ENCODE measurements around the gene EXOSC9.

The EXOSC9 gene

DNA sequence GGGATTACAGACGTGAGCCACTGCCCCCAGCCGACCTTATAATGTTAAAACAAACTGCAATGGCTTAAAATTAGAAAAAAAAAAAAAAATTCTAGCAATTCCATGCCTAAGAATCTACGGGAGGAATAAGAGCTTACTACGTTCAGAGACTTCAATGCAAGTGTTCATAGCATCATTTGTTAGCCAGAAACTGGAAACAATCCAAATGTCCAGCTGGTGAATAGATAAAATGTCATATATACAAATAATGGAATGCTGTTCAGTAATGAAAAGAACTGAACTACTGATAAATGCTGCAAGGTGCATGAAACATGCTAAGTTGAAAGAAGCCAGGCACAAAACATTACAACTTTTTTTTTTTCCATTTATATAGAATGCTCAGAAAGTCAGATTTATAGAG lies 5.3 kb downstream of the EXOSC9 start:
- H3K79me1 ChIP-seq (ENCODE audit: low read depth, low read length), result peaks cover 1% of the 10 kb centered on the region
- no peak overlapping the region for H2AFZ ChIP-seq (ENCODE audit: low read length)
- no peak for DNase-seq (ENCODE audit: low spot score)
- WGBS, 2 donors (ENCODE audit: extremely low coverage in 2 of 2, insufficient read length in 2 of 2, insufficient replicate concordance in 1 of 2), result no CpG with 5 or more reads among the region's 4 CpGs
- no peak overlapping the region for H2AK5ac ChIP-seq (ENCODE audit: low read depth, low read length)
- H4K8ac ChIP-seq (ENCODE audit: low read depth, low read length), result no peak overlapping the region
- no peak overlapping the region for H3K14ac ChIP-seq (ENCODE audit: low read length)
- H3K4me3 ChIP-seq (ENCODE audit: low read length in 2 of 2), result no peak overlapping the region
- no peak overlapping the region for H4K91ac ChIP-seq (ENCODE audit: low read depth, low read length, poor library complexity)
- H2BK120ac ChIP-seq (ENCODE audit: low read depth, low read length), result no peak overlapping the region
- no peak overlapping the region for H3K23ac ChIP-seq (ENCODE audit: low read depth, low read length, poor library complexity)
- no peak overlapping the region for H3K4ac ChIP-seq (ENCODE audit: low read length)
- no peak overlapping the region for H2BK15ac ChIP-seq (ENCODE audit: low read length)
- H2BK12ac ChIP-seq (ENCODE audit: low read length), result no peak overlapping the region
- H2BK5ac ChIP-seq (ENCODE audit: low read length), result no peak overlapping the region
- no peaks in the 10 kb centered on the region for H3K9me3 ChIP-seq (replicated peaks in 1 of 2; ENCODE audit: control insufficient read depth in 2 of 2, insufficient read depth in 1 of 2, low read depth in 1 of 2, low read length in 2 of 2)
- H3K27me3 ChIP-seq (ENCODE audit: control insufficient read depth in 3 of 3, insufficient read depth in 3 of 3, low read depth in 1 of 3, low read length in 3 of 3), result no peaks in the 10 kb centered on the region
- no peak overlapping the region for H3K27ac ChIP-seq (replicated peaks; ENCODE audit: low read length)
- H3K4me2 ChIP-seq (ENCODE audit: insufficient read depth, low read length, poor library complexity, severe bottlenecking), result no peak overlapping the region
- H3K18ac ChIP-seq (ENCODE audit: low read length), result no peak overlapping the region
- peaks cover 0 to 2% of the 10 kb centered on the region in 2 donors for H3K4me1 ChIP-seq (ENCODE audit: control insufficient read depth in 2 of 2, insufficient read depth in 1 of 2, low read depth in 1 of 2, low read length in 2 of 2)
- H3K36me3 ChIP-seq (replicated peaks in 1 of 2; ENCODE audit: control insufficient read depth in 2 of 2, insufficient read depth in 2 of 2, low read length in 2 of 2), result peaks cover 9 to 95% of the 10 kb centered on the region in 2 donors
- H3K9ac ChIP-seq (ENCODE audit: low read depth, low read length, poor library complexity), result no peak overlapping the region

DNA sequence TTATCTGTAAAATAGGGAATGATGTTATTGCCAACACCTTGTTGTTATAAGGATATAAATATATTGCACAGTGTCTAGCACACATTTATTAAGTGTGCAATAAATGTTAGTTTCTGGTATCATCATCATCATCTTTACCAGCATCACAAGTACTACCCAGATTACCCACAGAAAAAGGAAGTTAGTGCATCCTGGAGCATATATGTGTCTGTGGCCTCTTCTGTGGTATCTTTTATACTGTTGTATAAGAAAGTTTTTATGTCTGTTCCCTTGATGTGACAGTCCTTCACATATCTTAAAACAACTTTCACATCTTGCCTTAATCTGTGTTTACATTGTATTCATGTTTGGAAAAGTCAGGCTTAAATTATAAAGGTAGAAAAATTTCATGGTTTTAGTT lies 10.0 kb downstream of the EXOSC9 start:
- Histone ChIP-seq H2AK5ac (ENCODE audit: low read depth, low read length) (no peak overlapping the region), H3K18ac (ENCODE audit: low read length) (no peak overlapping the region), H3K14ac (ENCODE audit: low read length) (no peak overlapping the region), H3K27ac (replicated peaks; ENCODE audit: low read length) (no peak overlapping the region), H3K9ac (ENCODE audit: low read depth, low read length, poor library complexity) (no peak overlapping the region), H2BK15ac (ENCODE audit: low read length) (no peak overlapping the region), H3K4me3 (ENCODE audit: low read length in 2 of 2) (no peak overlapping the region), H3K9me3 (replicated peaks in 1 of 2; ENCODE audit: control insufficient read depth in 2 of 2, insufficient read depth in 1 of 2, low read depth in 1 of 2, low read length in 2 of 2) (no peaks in the 10 kb centered on the region), H3K36me3 (replicated peaks in 1 of 2; ENCODE audit: control insufficient read depth in 2 of 2, insufficient read depth in 2 of 2, low read length in 2 of 2) (peaks cover 3 to 99% of the 10 kb centered on the region in 2 donors), H2BK12ac (ENCODE audit: low read length) (no peak overlapping the region), H3K4me2 (ENCODE audit: insufficient read depth, low read length, poor library complexity, severe bottlenecking) (no peak overlapping the region), H3K79me1 (ENCODE audit: low read depth, low read length) (no peaks in the 10 kb centered on the region), H3K27me3 (ENCODE audit: control insufficient read depth in 3 of 3, insufficient read depth in 3 of 3, low read depth in 1 of 3, low read length in 3 of 3) (no peaks in the 10 kb centered on the region), H4K8ac (ENCODE audit: low read depth, low read length) (no peak overlapping the region), H3K23ac (ENCODE audit: low read depth, low read length, poor library complexity) (no peak overlapping the region), H4K91ac (ENCODE audit: low read depth, low read length, poor library complexity) (no peak overlapping the region), H3K4me1 (ENCODE audit: control insufficient read depth in 2 of 2, insufficient read depth in 1 of 2, low read depth in 1 of 2, low read length in 2 of 2) (no peaks in the 10 kb centered on the region), H2BK120ac (ENCODE audit: low read depth, low read length) (no peak overlapping the region), H2BK5ac (ENCODE audit: low read length) (no peak overlapping the region), H3K4ac (ENCODE audit: low read length) (no peak overlapping the region), H2AFZ (ENCODE audit: low read length) (no peak overlapping the region)
- DNase-seq (ENCODE audit: low spot score), result no peak

DNA sequence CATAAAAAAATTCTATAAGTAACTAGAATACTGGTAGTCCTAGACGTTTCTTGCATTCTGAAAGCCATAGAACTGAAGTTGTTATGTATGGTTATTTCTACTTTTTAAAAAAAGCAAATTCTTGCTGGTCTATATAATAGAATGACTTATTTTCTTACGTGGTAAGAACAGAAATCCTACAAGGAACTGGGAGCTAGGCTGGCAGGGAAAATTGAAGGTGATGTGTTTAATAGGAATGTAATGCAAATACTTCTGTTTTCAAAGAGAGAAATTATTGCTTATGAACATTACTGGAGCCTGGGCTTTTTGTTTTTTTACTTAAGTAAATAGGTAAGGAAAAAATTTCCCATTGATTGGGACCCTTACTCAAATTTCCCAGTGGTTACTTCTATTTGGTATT lies 13.6 kb downstream of the EXOSC9 start:
- Histone ChIP-seq H2BK12ac (ENCODE audit: low read length) (no peak overlapping the region), H2AK5ac (ENCODE audit: low read depth, low read length) (no peak overlapping the region), H4K91ac (ENCODE audit: low read depth, low read length, poor library complexity) (no peak overlapping the region), H3K23ac (ENCODE audit: low read depth, low read length, poor library complexity) (no peak overlapping the region), H3K27me3 (ENCODE audit: control insufficient read depth in 3 of 3, insufficient read depth in 3 of 3, low read depth in 1 of 3, low read length in 3 of 3) (no peaks in the 10 kb centered on the region), H2BK15ac (ENCODE audit: low read length) (no peak overlapping the region), H3K4me3 (ENCODE audit: low read length in 2 of 2) (no peak overlapping the region), H3K14ac (ENCODE audit: low read length) (no peak overlapping the region), H2BK5ac (ENCODE audit: low read length) (no peak overlapping the region), H3K9me3 (replicated peaks in 1 of 2; ENCODE audit: control insufficient read depth in 2 of 2, insufficient read depth in 1 of 2, low read depth in 1 of 2, low read length in 2 of 2) (no peaks in the 10 kb centered on the region), H3K36me3 (replicated peaks in 1 of 2; ENCODE audit: control insufficient read depth in 2 of 2, insufficient read depth in 2 of 2, low read length in 2 of 2) (peaks cover 15 to 100% of the 10 kb centered on the region in 2 donors), H3K4me1 (ENCODE audit: control insufficient read depth in 2 of 2, insufficient read depth in 1 of 2, low read depth in 1 of 2, low read length in 2 of 2) (no peaks in the 10 kb centered on the region), H3K27ac (replicated peaks; ENCODE audit: low read length) (no peak overlapping the region), H4K8ac (ENCODE audit: low read depth, low read length) (no peak overlapping the region), H3K4ac (ENCODE audit: low read length) (no peak overlapping the region), H2AFZ (ENCODE audit: low read length) (no peak overlapping the region), H3K4me2 (ENCODE audit: insufficient read depth, low read length, poor library complexity, severe bottlenecking) (no peak overlapping the region), H3K18ac (ENCODE audit: low read length) (no peak overlapping the region), H3K9ac (ENCODE audit: low read depth, low read length, poor library complexity) (no peak overlapping the region), H3K79me1 (ENCODE audit: low read depth, low read length) (no peaks in the 10 kb centered on the region), H2BK120ac (ENCODE audit: low read depth, low read length) (no peak overlapping the region)
- no CpG with 5 or more reads among the region's 2 CpGs for WGBS, 2 donors (ENCODE audit: extremely low coverage in 2 of 2, insufficient read length in 2 of 2, insufficient replicate concordance in 1 of 2)
- DNase-seq (ENCODE audit: low spot score), result no peak

DNA sequence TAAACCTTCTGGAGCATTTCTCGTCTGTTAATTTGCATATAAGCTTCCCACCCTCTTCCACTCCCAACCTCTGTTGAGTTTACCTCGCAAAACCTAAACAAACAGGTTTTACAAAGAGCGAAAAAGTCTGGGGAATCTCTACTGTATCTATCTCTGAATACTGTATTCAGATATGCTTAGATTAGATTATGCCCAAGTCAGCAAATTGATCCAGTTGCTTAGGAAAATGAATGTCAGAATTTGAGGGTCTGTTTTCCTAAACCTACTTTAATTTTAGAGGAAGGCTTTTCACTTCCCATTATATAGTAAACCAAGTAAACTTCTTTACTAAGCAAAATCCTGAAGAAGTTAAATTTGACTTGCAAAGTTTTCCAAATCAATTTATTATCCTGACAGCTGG lies 15.9 kb downstream of the EXOSC9 start:
- H3K23ac ChIP-seq (ENCODE audit: low read depth, low read length, poor library complexity), result no peak overlapping the region
- H4K91ac ChIP-seq (ENCODE audit: low read depth, low read length, poor library complexity), result no peak overlapping the region
- H3K4ac ChIP-seq (ENCODE audit: low read length), result no peak overlapping the region
- H4K8ac ChIP-seq (ENCODE audit: low read depth, low read length), result no peak overlapping the region
- WGBS, 2 donors (ENCODE audit: extremely low coverage in 2 of 2, insufficient read length in 2 of 2, insufficient replicate concordance in 1 of 2), result no CpG with 5 or more reads among the region's 3 CpGs
- H2AFZ ChIP-seq (ENCODE audit: low read length), result no peak overlapping the region
- H3K79me1 ChIP-seq (ENCODE audit: low read depth, low read length), result no peaks in the 10 kb centered on the region
- no peak overlapping the region for H2BK120ac ChIP-seq (ENCODE audit: low read depth, low read length)
- H3K9me3 ChIP-seq (replicated peaks in 1 of 2; ENCODE audit: control insufficient read depth in 2 of 2, insufficient read depth in 1 of 2, low read depth in 1 of 2, low read length in 2 of 2), result no peaks in the 10 kb centered on the region
- no peak overlapping the region for H3K14ac ChIP-seq (ENCODE audit: low read length)
- H3K18ac ChIP-seq (ENCODE audit: low read length), result no peak overlapping the region
- H2BK12ac ChIP-seq (ENCODE audit: low read length), result no peak overlapping the region
- no peak overlapping the region for H2BK15ac ChIP-seq (ENCODE audit: low read length)
- H3K27me3 ChIP-seq (ENCODE audit: control insufficient read depth in 3 of 3, insufficient read depth in 3 of 3, low read depth in 1 of 3, low read length in 3 of 3), result no peaks in the 10 kb centered on the region
- no peak overlapping the region for H3K9ac ChIP-seq (ENCODE audit: low read depth, low read length, poor library complexity)
- H3K4me3 ChIP-seq (ENCODE audit: low read length in 2 of 2), result no peak overlapping the region
- H3K27ac ChIP-seq (replicated peaks; ENCODE audit: low read length), result no peak overlapping the region
- H3K4me1 ChIP-seq (ENCODE audit: control insufficient read depth in 2 of 2, insufficient read depth in 1 of 2, low read depth in 1 of 2, low read length in 2 of 2), result peaks cover 0 to 8% of the 10 kb centered on the region in 2 donors
- H3K4me2 ChIP-seq (ENCODE audit: insufficient read depth, low read length, poor library complexity, severe bottlenecking), result no peak overlapping the region
- H3K36me3 ChIP-seq (replicated peaks in 1 of 2; ENCODE audit: control insufficient read depth in 2 of 2, insufficient read depth in 2 of 2, low read length in 2 of 2), result peaks cover 19 to 100% of the 10 kb centered on the region in 2 donors
- H2BK5ac ChIP-seq (ENCODE audit: low read length), result no peak overlapping the region
- no peak overlapping the region for H2AK5ac ChIP-seq (ENCODE audit: low read depth, low read length)
- DNase-seq (ENCODE audit: low spot score), result no peak
